DND-41 (cell line): ENCODE measurements around the gene ARVCF.
A peak's percentile ranks its signal among the peaks of the same experiment; 100 is the strongest.
"Not testable (repeated sequence)": the region's sequence is repeated elsewhere in the genome, so short reads cannot be mapped to it uniquely, and the experiment has no call there.

Source experiments
- ATAC-seq: fragments of 200-7000 bp; cut with Tn5 transposase; 3 replicates; pipeline ENCODE4 v1.9.1; 2021; ENCODE audit warnings: low read depth; ENCODE audit not compliant: insufficient read depth
- DNase-seq: peaks from one replicate; pipeline ENCODE4 v3.0.0-alpha.2; 2020
- H2AFZ ChIP-seq: 2 replicates; pipeline ENCODE4 v1.6.0; 2012; ENCODE audit warnings: low read depth, low read length
- H3K27ac ChIP-seq: 2 replicates; pipeline ENCODE4 v1.5.1; 2012; ENCODE audit warnings: low read length, inconsistent platforms
- H3K27me3 ChIP-seq: fragments of 200-600 bp; sonication (generic); 2 replicates; pipeline ENCODE4 v1.6.0; 2012; ENCODE audit warnings: low read length, mild to moderate bottlenecking, inconsistent platforms; ENCODE audit not compliant: insufficient read depth, poor library complexity
- H3K36me3 ChIP-seq: 2 replicates; pipeline ENCODE4 v1.5.1; 2012; ENCODE audit warnings: low read length, inconsistent platforms; ENCODE audit not compliant: insufficient read depth
- H3K4me1 ChIP-seq: 2 replicates; pipeline ENCODE4 v1.5.1; 2012; ENCODE audit warnings: mild to moderate bottlenecking, low read length; ENCODE audit not compliant: insufficient read depth
- H3K4me2 ChIP-seq: 2 replicates; pipeline ENCODE4 v1.6.0; 2012; ENCODE audit warnings: mild to moderate bottlenecking, moderate library complexity, low read length, inconsistent platforms; ENCODE audit not compliant: insufficient read depth
- H3K4me3 ChIP-seq, 2 experiments: fragments of 200-600 bp in 1 of 2; shearing (Covaris generic) in 1 of 2; 2 replicates each; pipeline ENCODE4 v1.5.1; 2012 to 2016; ENCODE audit warnings: inconsistent platforms in 2 of 2, low read length in 2 of 2, mild to moderate bottlenecking in 2 of 2, low read depth in 1 of 2, moderate library complexity in 1 of 2
- H3K79me2 ChIP-seq: 2 replicates; pipeline ENCODE4 v1.6.0; 2012; ENCODE audit warnings: low read length, inconsistent platforms; ENCODE audit not compliant: insufficient read depth
- H3K9ac ChIP-seq: 2 replicates; pipeline ENCODE4 v1.6.0; 2012; ENCODE audit warnings: low read depth, mild to moderate bottlenecking, inconsistent platforms, low read length, moderate library complexity
- H3K9me3 ChIP-seq: 2 replicates; pipeline ENCODE4 v1.5.1; 2012; ENCODE audit warnings: low read length, moderate library complexity, mild to moderate bottlenecking, inconsistent platforms; ENCODE audit not compliant: insufficient read depth, severe bottlenecking
- H4K20me1 ChIP-seq: 2 replicates; pipeline ENCODE4 v1.6.0; 2012; ENCODE audit warnings: low read length; ENCODE audit not compliant: insufficient read depth
- EZH2 ChIP-seq: IDR thresholded peaks from 3 replicates; pipeline ENCODE4 v1.6.1; 2012; ENCODE audit warnings: borderline replicate concordance, low read depth, mild to moderate bottlenecking, moderate library complexity, low read length, inconsistent platforms; ENCODE audit not compliant: severe bottlenecking
- TF ChIP-seq, protein P1 (sequence below): IDR thresholded peaks from 2 replicates; pipeline ENCODE4 v1.5.1; 2012; ENCODE audit warnings: borderline replicate concordance, low read length, moderate library complexity, mild to moderate bottlenecking; ENCODE audit not compliant: poor library complexity, severe bottlenecking; ENCODE audit errors: extremely low read depth

The ARVCF gene

DNA sequence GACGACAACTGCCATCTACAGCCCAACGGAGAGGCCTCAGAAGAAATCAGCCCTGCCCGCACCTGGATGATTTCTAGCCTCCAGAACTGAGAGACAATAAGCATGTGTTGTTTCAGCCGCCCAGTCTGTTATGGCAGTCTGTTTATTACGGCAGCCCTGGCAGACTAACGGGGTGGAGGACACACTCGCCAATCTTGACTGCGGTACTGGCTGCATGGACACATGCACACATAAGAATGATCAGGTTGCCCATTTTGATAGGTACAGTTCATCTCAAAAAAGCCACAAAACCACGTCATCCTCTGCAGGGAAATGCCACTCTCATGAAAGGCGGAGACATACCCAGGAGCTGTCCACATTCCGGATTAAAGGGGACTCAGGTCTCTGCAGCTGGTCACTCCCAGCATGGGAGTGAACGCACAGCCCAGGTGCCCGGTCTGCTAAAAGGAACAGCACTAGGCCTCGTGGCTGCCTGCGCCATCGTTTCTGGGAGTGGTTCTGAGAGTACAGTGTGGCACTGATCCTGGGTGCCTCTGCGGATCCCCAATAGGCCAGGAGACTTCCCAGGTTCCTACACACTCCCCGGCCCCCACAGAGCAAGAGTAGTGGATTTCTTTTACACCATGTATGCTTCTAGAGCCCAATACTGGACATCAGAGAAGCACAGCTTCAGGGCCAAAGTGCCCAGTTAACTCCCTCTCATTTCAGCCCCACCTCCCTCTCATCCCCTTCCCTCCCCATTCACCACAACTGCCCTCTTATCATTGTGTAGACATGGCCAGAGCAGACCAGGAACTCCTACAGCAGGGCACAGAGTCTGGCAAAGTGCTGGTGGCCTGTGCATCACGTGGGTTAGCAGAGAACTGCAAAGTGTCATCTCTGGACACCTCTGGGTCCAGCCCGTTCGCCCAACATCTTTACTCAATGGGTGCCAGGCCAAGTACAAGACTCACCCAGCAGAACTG, 86.8 kb downstream of the ARVCF start:
- Histone ChIP-seq H4K20me1 (no peaks in the 10 kb centered on the region), H2AFZ (no peak overlapping the region), H3K4me3 (no peak overlapping the region), H3K9ac (no peak overlapping the region), H3K79me2 (no peaks in the 10 kb centered on the region), H3K4me2 (no peak overlapping the region), H3K36me3 (no peaks in the 10 kb centered on the region), H3K27ac (no peak overlapping the region), H3K4me1 (no peaks in the 10 kb centered on the region), H3K27me3 (no peaks in the 10 kb centered on the region), H3K9me3 (no peaks in the 10 kb centered on the region)
- ATAC-seq: 0 out of 3 replicates have a peak, but pooled peaks have one; percentile 9
- TF ChIP-seq, protein P1, sequence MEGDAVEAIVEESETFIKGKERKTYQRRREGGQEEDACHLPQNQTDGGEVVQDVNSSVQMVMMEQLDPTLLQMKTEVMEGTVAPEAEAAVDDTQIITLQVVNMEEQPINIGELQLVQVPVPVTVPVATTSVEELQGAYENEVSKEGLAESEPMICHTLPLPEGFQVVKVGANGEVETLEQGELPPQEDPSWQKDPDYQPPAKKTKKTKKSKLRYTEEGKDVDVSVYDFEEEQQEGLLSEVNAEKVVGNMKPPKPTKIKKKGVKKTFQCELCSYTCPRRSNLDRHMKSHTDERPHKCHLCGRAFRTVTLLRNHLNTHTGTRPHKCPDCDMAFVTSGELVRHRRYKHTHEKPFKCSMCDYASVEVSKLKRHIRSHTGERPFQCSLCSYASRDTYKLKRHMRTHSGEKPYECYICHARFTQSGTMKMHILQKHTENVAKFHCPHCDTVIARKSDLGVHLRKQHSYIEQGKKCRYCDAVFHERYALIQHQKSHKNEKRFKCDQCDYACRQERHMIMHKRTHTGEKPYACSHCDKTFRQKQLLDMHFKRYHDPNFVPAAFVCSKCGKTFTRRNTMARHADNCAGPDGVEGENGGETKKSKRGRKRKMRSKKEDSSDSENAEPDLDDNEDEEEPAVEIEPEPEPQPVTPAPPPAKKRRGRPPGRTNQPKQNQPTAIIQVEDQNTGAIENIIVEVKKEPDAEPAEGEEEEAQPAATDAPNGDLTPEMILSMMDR: no peak
- TF ChIP-seq EZH2: no peak
- DNase-seq: no peak

DNA sequence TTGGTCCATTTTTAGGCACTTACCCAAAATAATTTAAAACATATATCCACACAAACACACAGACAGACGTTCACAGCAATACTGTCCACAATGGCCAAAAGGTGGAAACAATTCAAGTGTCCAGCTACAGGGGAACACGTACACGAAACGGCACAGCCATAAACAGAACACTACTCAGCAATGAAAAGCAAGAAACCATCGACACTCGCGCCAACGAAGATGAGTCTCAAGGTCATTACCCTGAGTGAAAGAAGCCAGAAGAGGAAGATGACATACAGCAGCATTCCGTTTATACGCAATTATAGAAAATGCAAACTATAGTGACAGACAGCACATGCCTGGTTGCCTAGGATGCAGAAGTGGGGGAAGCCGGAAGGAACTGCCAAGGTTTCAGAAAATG, 88.4 kb downstream of the ARVCF start:
- H3K4me2 ChIP-seq: no peak overlapping the region
- H3K79me2 ChIP-seq: no peaks in the 10 kb centered on the region
- H3K9me3 ChIP-seq: no peaks in the 10 kb centered on the region
- ATAC-seq (no peak), DNase-seq (no peak)
- no peaks in the 10 kb centered on the region for H3K27me3 ChIP-seq
- H3K27ac ChIP-seq: no peak overlapping the region
- H2AFZ ChIP-seq: no peak overlapping the region
- no peaks in the 10 kb centered on the region for H4K20me1 ChIP-seq
- H3K9ac ChIP-seq: no peak overlapping the region
- no peak overlapping the region for H3K4me3 ChIP-seq
- no peaks in the 10 kb centered on the region for H3K36me3 ChIP-seq
- no peak for TF ChIP-seq EZH2
- TF ChIP-seq, protein P1: no peak
- no peaks in the 10 kb centered on the region for H3K4me1 ChIP-seq

DNA sequence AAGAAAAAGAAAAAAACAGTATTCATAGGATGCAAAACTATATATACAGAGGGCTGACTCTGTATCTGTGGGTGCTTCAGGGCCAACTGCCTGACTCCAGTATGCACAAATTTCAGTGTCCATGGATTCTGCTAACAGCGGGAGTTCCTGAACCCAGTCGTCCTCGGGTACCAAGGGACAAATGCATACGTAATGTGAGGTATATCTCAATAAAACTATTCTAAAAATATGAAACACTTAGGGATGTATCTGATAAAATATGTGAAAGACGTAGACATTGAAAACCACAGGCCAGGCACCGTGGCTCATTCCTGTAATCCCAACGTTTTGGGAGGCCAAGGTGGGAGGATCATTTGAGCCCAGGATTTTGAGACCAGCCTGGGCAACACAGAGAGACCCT, 88.9 kb downstream of the ARVCF start:
- no peak overlapping the region for H3K4me3 ChIP-seq
- H3K9ac ChIP-seq: no peak overlapping the region
- H3K27ac ChIP-seq: no peak overlapping the region
- no peaks in the 10 kb centered on the region for H3K36me3 ChIP-seq
- no peaks in the 10 kb centered on the region for H4K20me1 ChIP-seq
- H2AFZ ChIP-seq: no peak overlapping the region
- H3K79me2 ChIP-seq: no peaks in the 10 kb centered on the region
- no peak for TF ChIP-seq EZH2
- TF ChIP-seq, protein P1: no peak
- H3K27me3 ChIP-seq: no peaks in the 10 kb centered on the region
- no peaks in the 10 kb centered on the region for H3K4me1 ChIP-seq
- DNase-seq (no peak), ATAC-seq (no peak)
- no peak overlapping the region for H3K4me2 ChIP-seq
- H3K9me3 ChIP-seq: no peaks in the 10 kb centered on the region

DNA sequence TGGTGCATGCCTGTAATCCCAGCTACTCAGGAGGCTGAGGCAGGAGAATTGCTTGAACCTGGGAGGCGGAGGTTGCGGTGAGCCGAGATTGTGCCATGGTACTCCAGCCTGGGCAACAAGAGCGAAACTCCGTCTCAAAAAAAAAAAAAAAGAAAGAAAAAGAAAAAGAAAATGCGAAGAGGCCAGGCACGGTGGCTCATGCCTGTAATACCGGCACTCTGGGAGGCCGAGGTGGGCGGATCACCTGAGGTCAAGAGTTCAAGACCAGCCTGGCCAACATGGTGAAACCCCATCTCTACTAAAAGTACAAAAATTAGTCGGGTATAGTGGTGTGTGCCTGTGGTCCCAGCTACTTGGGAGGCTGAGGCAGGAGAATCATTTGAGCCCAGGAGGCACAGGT, 90.6 kb downstream of the ARVCF start:
- H3K4me1 ChIP-seq, DNase-seq, H3K27me3 ChIP-seq, H2AFZ ChIP-seq, H3K4me3 ChIP-seq, ATAC-seq, H3K4me2 ChIP-seq, H3K9me3 ChIP-seq, H3K36me3 ChIP-seq, H3K9ac ChIP-seq, H3K79me2 ChIP-seq, H3K27ac ChIP-seq, H4K20me1 ChIP-seq: not testable (repeated sequence)
